Activated naive CD8-positive, alpha-beta T cell (primary cell): ENCODE measurements around the gene OSBPL10.

Experiments
- H3K27ac Mint-ChIP-seq: one replicate; pipeline ENCODE4 v1.8.0; 2021; ENCODE audit warnings: mixed read lengths
- H3K27me3 Mint-ChIP-seq: one replicate; pipeline ENCODE4 v1.8.0; 2021; ENCODE audit warnings: mixed read lengths
- H3K36me3 Mint-ChIP-seq: one replicate; pipeline ENCODE4 v1.8.0; 2021; ENCODE audit warnings: mixed read lengths
- H3K4me1 Mint-ChIP-seq: one replicate; pipeline ENCODE4 v1.8.0; 2021; ENCODE audit warnings: low read depth, mixed read lengths
- H3K4me3 Mint-ChIP-seq: one replicate; pipeline ENCODE4 v1.8.0; 2021; ENCODE audit warnings: mild to moderate bottlenecking, mixed read lengths
- H3K9me3 Mint-ChIP-seq: one replicate; pipeline ENCODE4 v1.8.0; 2021; ENCODE audit warnings: low read depth, mixed read lengths

OSBPL10 gene

DNA sequence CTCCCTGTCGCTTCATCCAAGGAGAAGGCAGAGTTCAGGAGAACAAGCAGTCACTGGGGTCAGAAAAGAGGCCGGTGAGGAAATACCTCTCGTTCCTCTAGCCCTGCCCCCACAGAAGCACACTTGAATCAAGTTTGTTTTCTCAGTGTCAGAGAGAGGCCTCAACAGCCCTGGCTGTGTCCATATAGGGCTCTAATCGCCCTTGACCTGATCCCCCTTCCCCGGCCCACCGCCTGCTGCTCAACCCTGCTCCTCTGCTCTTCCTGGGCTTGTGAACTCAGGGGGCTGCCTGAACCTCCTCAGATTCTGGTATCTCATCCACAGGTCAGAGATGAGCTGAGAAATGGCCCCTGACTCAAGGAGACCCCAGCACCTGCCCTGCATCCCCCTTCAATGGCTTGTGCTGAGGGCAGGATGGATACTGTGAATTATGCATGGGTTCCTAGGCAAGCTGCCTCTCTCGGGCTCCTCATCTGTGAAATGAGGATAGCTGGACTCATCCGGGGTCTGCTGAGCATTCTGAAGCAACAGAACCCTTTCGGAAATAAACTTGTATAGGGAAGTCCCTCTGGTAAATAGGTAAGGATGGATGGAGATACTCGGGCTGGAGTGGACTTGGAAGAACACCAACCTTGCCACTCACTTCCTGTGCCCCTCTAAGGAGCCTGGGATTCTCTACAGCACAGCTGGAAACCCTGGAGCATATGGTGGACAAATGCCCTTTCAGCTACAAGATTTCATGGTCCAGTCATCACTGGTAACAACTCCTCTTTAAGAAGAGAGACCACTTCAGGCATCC is 300.8 kb downstream of the OSBPL10 start:
- no peaks in the 10 kb centered on the region for H3K36me3 Mint-ChIP-seq
- no peak overlapping the region for H3K27ac Mint-ChIP-seq
- no peaks in the 10 kb centered on the region for H3K9me3 Mint-ChIP-seq
- H3K27me3 Mint-ChIP-seq: no peaks in the 10 kb centered on the region
- H3K4me3 Mint-ChIP-seq: no peak overlapping the region
- no peaks in the 10 kb centered on the region for H3K4me1 Mint-ChIP-seq

DNA sequence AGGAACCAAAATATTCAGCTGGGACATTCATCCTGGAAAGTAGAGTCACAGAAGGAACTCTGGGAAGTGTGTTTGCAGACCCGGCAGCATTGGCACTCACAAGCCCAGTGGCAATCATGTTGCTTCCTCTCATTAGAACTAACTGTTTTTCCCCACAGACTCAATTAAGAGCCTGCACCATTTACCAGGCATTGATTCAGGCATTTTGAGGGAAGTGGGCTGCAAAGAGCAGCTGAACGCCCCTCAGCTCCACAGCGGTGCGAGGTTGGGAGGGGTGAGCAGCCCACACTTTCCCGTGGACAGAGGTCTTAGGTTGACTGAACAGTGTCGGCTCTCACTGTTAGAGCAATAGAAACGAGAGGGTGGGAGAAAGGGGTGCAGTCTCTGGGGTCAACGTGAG is 304.5 kb downstream of the OSBPL10 start:
- H3K4me3 Mint-ChIP-seq: no peak overlapping the region
- no peak overlapping the region for H3K27ac Mint-ChIP-seq
- no peaks in the 10 kb centered on the region for H3K9me3 Mint-ChIP-seq
- H3K27me3 Mint-ChIP-seq: no peaks in the 10 kb centered on the region
- H3K36me3 Mint-ChIP-seq: no peaks in the 10 kb centered on the region
- H3K4me1 Mint-ChIP-seq: no peaks in the 10 kb centered on the region

DNA sequence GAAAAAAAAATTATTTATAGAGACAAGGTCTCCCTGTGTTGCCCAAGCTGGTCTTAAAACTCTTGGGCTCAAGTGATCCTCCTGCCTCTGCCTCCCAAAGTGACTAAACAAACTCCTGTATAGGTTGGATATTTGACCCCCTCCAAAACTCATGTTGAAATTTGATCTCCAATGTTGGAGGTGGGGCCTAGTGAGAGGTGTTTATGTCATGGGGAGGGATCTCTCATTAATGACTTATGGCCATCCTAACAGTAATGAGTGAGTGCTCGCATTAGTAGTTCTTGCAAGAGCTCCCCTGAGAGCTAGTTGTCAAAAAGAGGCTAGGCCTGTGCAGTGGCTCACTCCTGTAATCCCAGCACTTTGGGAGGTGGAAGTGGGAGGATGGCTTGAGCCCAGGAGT is 307.1 kb downstream of the OSBPL10 start:
- H3K36me3 Mint-ChIP-seq: no peaks in the 10 kb centered on the region
- H3K27me3 Mint-ChIP-seq: no peaks in the 10 kb centered on the region
- H3K9me3 Mint-ChIP-seq: no peaks in the 10 kb centered on the region
- H3K4me1 Mint-ChIP-seq: no peaks in the 10 kb centered on the region
- H3K4me3 Mint-ChIP-seq: no peak overlapping the region
- H3K27ac Mint-ChIP-seq: no peak overlapping the region

DNA sequence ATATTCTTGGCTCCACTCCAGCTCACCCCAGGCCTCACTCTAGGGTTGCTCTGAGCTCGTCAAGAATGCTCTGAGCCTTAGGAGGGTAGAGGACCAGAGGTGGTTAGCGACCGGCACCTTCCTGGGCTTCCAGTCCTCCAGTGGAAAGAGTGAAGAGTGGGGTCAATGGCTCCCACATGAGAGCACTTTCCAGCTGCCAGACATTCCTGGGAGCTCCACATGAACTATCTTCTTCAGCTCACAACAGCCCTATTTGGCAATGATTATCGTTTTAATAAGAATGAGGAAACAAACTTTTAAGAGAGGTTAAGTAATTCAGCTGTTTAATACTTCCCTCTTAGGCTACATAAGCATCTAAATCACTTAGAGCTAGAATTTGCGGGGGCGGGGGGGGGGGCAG is 309.1 kb downstream of the OSBPL10 start:
- no peaks in the 10 kb centered on the region for H3K27me3 Mint-ChIP-seq
- no peak overlapping the region for H3K4me3 Mint-ChIP-seq
- H3K36me3 Mint-ChIP-seq: peaks cover 5% of the 10 kb centered on the region
- no peaks in the 10 kb centered on the region for H3K4me1 Mint-ChIP-seq
- no peaks in the 10 kb centered on the region for H3K9me3 Mint-ChIP-seq
- H3K27ac Mint-ChIP-seq: no peak overlapping the region

DNA sequence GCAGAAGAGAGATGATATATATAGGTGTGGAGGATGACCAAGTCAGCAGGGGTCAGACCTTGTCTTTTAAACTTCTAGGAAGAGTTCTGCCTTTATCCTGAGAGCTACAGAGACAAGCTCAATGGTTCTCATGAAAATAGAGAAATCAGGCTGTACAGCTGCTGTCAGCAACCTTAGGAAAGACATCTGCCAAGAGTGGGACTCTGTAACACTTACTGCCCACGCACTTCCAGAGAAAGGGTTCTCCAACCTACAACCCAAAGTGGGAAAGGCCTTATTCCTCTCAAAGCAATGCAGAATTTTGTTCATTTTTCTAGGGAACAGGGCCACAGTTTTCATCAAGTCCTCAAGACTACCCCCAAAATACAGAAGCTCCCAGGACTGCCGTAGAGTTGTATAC is 309.6 kb downstream of the OSBPL10 start:
- Mint-ChIP-seq H3K27me3 (no peaks in the 10 kb centered on the region), H3K27ac (no peak overlapping the region), H3K4me1 (no peaks in the 10 kb centered on the region)

DNA sequence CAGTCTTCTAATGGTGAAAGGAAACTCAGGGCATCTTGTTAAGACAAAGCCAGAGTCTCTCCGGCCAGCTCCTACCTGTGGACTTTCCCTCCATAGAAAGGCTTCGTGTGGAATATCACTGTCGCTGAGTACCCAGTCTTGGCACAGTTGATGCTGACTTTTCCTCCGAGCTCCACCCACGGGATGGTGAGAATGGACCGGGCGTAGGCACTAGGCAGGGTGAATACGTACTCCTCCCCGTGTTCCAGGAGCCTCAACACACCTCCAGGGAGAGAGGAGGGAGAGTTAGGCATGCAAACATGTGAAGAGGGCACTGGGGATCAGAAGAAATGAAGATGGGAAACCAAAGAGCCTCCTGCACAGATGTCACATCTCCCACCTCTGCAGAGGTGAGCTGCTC is 310.3 kb downstream of the OSBPL10 start:
- no peaks in the 10 kb centered on the region for H3K27me3 Mint-ChIP-seq
- H3K27ac Mint-ChIP-seq: no peak overlapping the region
- no peaks in the 10 kb centered on the region for H3K4me1 Mint-ChIP-seq
- peaks cover 5% of the 10 kb centered on the region for H3K36me3 Mint-ChIP-seq
- H3K9me3 Mint-ChIP-seq: no peaks in the 10 kb centered on the region
- H3K4me3 Mint-ChIP-seq: no peak overlapping the region

More for the DNA sequence above, 309.6 kb downstream of the OSBPL10 start:
- Mint-ChIP-seq H3K9me3 (no peaks in the 10 kb centered on the region), H3K4me3 (no peak overlapping the region), H3K36me3 (peaks cover 5% of the 10 kb centered on the region)

DNA sequence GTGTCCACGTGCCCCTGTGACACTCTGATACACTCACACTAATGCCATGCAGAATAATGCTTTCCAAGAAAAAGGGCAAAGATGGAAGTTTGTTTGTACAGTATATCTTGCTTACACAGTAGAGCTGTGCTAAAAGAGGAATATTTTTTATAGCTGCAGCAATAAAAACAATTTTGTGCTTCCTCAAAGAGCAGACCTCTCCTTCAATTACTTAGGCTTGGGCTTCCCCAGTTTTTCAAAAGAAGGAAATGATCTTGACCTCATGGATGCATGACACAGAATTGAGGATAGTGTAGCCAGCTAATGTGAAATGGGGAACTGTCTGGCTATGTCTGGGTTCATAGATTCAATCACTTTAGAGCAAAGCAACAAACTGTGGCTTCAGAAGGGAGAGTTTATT is 310.9 kb downstream of the OSBPL10 start:
- no peak overlapping the region for H3K4me3 Mint-ChIP-seq
- H3K36me3 Mint-ChIP-seq: peaks cover 5% of the 10 kb centered on the region
- H3K4me1 Mint-ChIP-seq: no peaks in the 10 kb centered on the region
- H3K27me3 Mint-ChIP-seq: no peaks in the 10 kb centered on the region
- no peaks in the 10 kb centered on the region for H3K9me3 Mint-ChIP-seq
- H3K27ac Mint-ChIP-seq: no peak overlapping the region

DNA sequence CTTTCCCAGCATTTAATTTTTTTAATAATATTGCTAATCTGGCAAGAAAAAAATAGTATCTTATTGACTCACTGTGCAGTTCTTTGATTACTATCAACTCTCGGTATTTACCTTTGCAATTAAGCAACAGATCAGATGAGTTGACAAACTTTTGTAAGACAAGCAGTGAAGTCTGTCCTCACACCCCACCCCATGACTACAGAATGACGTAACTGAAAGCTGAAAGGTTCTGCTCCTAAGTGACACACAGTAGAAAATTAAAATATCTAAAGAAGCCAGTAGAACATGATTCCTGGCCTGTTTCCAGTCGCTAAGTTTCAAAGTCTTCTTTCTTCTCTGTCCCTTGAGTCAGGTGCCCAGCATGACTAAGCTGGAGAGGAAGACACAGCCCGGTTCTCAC is 312.8 kb downstream of the OSBPL10 start:
- Mint-ChIP-seq H3K27ac (no peak overlapping the region), H3K4me1 (no peaks in the 10 kb centered on the region), H3K27me3 (no peaks in the 10 kb centered on the region), H3K4me3 (no peak overlapping the region), H3K36me3 (peaks cover 5% of the 10 kb centered on the region), H3K9me3 (no peaks in the 10 kb centered on the region)

DNA sequence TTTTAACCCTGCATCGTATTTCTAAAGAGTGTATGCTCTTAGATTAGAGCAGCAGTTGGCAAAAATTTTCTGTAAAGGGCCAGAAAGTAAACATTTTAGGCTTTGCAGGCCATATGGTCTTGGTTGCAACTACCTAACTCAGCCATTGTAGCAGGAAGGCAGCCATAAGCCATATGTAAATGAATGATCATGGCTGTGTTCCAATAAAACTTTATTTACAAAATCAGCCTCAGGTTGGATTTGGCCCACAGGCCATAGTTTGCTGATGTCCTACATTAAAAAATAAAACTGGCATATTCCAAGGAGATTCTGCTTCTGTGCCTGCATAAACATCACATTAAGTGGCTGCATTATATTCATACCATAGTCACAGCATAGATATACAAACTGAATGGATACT is 313.5 kb downstream of the OSBPL10 start:
- no peak overlapping the region for H3K27ac Mint-ChIP-seq
- peaks cover 5% of the 10 kb centered on the region for H3K36me3 Mint-ChIP-seq
- H3K4me3 Mint-ChIP-seq: no peak overlapping the region
- H3K27me3 Mint-ChIP-seq: no peaks in the 10 kb centered on the region
- no peaks in the 10 kb centered on the region for H3K9me3 Mint-ChIP-seq
- no peaks in the 10 kb centered on the region for H3K4me1 Mint-ChIP-seq

DNA sequence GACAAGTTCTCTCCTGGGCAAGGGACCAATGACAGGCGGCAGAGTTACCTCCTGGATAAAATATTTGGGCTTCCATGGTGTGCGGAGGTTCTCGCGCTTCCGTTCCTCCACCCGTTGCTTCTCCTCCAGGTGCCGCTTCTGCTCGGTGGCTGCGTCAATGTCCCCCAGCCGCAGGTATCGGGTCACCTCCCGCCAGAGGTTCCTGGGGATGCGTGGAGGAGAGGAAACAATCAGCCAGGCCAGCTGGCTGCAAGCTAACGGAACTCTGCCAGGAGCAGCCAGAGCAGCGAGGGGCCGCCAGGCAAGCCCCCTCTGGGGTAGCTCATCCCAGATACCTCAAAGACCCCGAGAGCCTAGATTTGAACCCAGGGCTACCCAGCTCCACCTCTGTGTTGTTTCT is 317.0 kb downstream of the OSBPL10 start:
- Mint-ChIP-seq H3K4me3 (no peak overlapping the region), H3K36me3 (peaks cover 5% of the 10 kb centered on the region), H3K27me3 (no peaks in the 10 kb centered on the region), H3K27ac (no peak overlapping the region), H3K9me3 (peaks cover 2% of the 10 kb centered on the region), H3K4me1 (no peaks in the 10 kb centered on the region)

DNA sequence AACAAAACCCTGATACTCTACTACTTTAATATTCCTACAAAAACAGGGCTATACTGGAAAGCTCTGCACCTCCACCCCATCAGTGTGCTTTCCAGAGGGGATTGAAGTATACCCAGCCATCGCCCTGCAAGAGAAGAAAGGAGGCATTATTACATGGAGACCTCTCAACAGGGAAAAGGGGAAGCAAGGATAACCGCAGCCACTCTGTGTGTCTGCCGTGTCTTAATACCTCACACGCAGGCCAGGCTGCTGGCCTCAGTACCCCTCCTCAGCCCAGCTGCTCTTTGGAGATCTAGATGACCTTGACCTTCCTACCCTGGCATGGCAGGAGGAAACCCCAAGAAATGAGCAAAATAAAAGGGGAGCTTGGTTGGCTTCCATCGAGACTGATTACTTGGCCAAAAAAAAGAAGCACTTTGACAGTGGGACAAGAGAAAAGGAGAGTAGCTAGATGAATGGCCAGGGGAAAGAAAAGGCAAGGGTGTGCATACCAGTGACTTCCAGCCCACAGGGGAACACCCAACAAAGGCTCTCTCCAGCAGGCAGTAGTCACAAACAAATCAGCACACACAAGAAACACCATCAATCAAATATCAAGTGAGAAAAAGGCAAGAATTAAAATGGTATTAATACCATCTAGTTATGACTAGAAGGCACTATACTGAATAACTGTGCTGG is 318.9 kb downstream of the OSBPL10 start:
- H3K27me3 Mint-ChIP-seq: no peaks in the 10 kb centered on the region

DNA sequence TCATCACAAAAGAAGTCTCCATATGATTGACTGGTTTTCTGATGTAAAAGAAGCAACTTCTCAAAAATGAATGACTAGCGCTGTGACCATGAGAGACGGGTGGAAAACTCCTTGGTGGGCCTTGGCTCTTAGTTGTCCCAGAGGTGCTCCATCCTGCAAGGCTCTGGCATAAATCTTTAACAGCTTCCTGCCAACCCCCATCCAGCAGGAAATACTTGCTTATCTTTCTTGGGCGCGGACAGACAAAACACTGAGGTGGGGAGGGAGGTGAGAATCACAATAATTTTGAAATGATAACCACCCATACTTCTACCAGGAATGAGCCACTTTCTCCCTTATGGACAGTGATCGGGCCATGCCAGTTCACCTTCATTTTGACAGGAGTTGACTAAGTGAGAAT is 319.8 kb downstream of the OSBPL10 start:
- Mint-ChIP-seq H3K36me3 (peaks cover 6% of the 10 kb centered on the region), H3K27ac (no peak overlapping the region), H3K27me3 (no peaks in the 10 kb centered on the region), H3K4me1 (no peaks in the 10 kb centered on the region), H3K4me3 (no peak overlapping the region), H3K9me3 (peaks cover 24% of the 10 kb centered on the region)

More for the DNA sequence above, 318.9 kb downstream of the OSBPL10 start:
- Mint-ChIP-seq H3K4me3 (no peak overlapping the region), H3K4me1 (no peaks in the 10 kb centered on the region), H3K27ac (no peak overlapping the region), H3K36me3 (peaks cover 6% of the 10 kb centered on the region), H3K9me3 (peaks cover 15% of the 10 kb centered on the region)

DNA sequence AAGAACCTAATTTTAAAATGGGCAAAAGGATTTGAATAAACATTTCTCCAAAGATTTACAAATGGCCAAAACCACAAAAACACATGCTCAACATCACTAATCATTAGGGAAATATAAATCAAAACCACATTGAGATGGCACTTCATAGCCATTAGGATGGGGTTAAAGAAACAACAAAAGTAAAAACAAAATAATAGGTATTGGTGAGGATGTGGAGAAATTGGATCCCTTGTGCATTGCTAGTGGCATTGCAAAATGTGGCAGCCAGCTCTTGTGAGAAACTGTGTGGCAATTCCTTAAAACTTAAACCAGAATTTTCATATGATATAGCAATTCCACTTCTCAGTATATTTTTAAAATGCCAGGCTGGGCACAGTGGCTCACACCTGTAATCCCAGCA is 321.8 kb downstream of the OSBPL10 start:
- Mint-ChIP-seq H3K36me3 (peaks cover 11% of the 10 kb centered on the region), H3K27ac (no peak overlapping the region), H3K9me3 (peaks cover 42% of the 10 kb centered on the region), H3K27me3 (no peaks in the 10 kb centered on the region), H3K4me1 (no peaks in the 10 kb centered on the region), H3K4me3 (no peak overlapping the region)

DNA sequence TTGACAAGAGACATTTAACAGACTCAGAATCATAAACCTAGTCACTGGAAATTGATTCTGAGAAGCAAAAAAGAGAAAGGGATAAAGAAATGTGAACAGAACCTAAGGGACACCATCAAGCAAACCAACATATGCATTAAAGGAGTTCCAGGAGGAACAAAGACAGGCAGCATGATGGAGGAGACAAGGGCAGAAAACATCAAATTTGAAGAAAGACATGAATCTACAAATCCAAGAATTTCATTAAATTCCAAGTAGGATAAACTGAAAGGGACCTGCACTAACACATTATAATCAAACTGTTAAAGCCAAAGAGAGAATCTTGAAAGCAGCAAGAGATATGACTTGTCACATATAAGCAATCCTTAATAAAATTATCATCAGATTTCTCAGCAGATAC is 326.1 kb downstream of the OSBPL10 start:
- H3K4me3 Mint-ChIP-seq: no peak overlapping the region
- peaks cover 26% of the 10 kb centered on the region for H3K36me3 Mint-ChIP-seq

DNA sequence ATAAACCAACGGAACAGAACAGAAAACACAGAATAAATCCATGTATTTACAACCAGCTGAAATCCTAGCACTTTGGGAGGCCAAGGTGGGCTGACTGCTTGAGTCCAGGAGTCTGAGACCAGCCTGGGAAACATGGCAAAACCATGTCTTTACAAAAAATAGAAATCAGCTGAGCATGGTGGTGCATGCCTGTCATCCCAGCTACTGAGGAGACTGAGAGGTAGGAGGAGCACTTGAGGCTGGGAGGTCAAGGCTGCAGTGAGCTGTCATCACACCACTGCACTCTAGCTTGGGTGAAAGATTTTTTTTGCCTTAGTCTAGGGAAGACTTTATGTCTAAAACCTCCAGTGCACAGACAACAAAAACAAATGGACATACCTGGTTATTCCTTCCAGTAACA is 327.6 kb downstream of the OSBPL10 start:
- H3K9me3 Mint-ChIP-seq: peaks cover 73% of the 10 kb centered on the region
- H3K36me3 Mint-ChIP-seq: peaks cover 36% of the 10 kb centered on the region
- H3K4me1 Mint-ChIP-seq: no peaks in the 10 kb centered on the region

More for the DNA sequence above, 326.1 kb downstream of the OSBPL10 start:
- H3K27me3 Mint-ChIP-seq: no peaks in the 10 kb centered on the region
- H3K27ac Mint-ChIP-seq: no peak overlapping the region
- H3K9me3 Mint-ChIP-seq: peaks cover 73% of the 10 kb centered on the region
- no peaks in the 10 kb centered on the region for H3K4me1 Mint-ChIP-seq

DNA sequence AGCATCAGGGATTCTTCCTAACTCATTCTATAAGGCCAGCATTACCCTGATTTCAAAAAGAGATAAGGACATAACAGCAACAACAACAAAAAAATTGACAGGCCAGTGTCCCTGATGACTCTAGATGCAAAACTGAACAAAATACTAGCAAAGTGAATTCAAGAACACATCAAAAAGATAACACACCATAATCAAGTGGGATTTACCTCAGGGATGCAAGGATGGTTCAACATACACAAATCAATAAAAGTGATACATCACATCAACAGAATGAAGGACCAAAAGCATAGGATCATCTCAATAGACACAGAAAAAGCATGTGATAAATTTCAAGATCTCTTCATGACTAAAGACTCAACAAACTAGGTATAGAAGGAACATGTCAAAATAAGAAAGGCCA is 328.8 kb downstream of the OSBPL10 start:
- Mint-ChIP-seq H3K27me3 (no peaks in the 10 kb centered on the region), H3K4me3 (no peak overlapping the region), H3K36me3 (peaks cover 40% of the 10 kb centered on the region), H3K4me1 (peaks cover 1% of the 10 kb centered on the region), H3K9me3 (peaks cover 65% of the 10 kb centered on the region), H3K27ac (no peak overlapping the region)

More for the DNA sequence above, 327.6 kb downstream of the OSBPL10 start:
- no peaks in the 10 kb centered on the region for H3K27me3 Mint-ChIP-seq
- H3K4me3 Mint-ChIP-seq: no peak overlapping the region
- H3K27ac Mint-ChIP-seq: no peak overlapping the region
